K562 (cell line): ENCODE measurements around the gene RNF103. TPM values are rescaled to one million over a fixed set of nuclear protein-coding genes. Genes with fewer than 3 reads are reported as not detected.

Experiments used
- ATAC-seq: fragments of 200-7000 bp; cut with Tn5 transposase; 3 replicates; pipeline ENCODE4 v1.9.1; 2020; ENCODE audit warnings: moderate library complexity
- BruUV-seq: library from RNA; stranded (reverse); fragments of 400-500 nt; replicated peaks from 2 replicates; lab custom pipeline; 2021; lab: Mats Ljungman, UMichigan
- CTCF ChIA-PET: fragments of 300-600 bp; formaldehyde crosslinking; extraction: SDS; loops from one replicate; lab custom pipeline; 2021; ENCODE audit warnings: low intra/inter-chr PET ratio; lab: Yijun Ruan, JAX
- POLR2A ChIA-PET: fragments of 300-600, 350-650 bp; sonication (Branson Sonifier 250); formaldehyde crosslinking; extraction: SDS; loops from one replicate; lab custom pipeline; 2021; ENCODE audit warnings: antibody characterized with exemption, inconsistent platforms; lab: Yijun Ruan, JAX
- DNase-seq, 4 experiments: peaks; one replicate each; pipeline versions ENCODE4 v3.0.0 to v3.0.0-alpha.2; 2011 to 2018; ENCODE audit warnings: low spot score in 3 of 4, mixed read lengths in 3 of 4; ENCODE audit errors: extremely low read depth in 1 of 4
- FAIRE-seq: peaks from 2 replicates; lab custom pipeline; 2011; peaks lifted over from hg19 to GRCh38; lab: Jason Lieb, UNC
- H2AFZ ChIP-seq: 2 replicates; pipeline ENCODE4 v1.6.0; 2011; ENCODE audit warnings: low read depth, low read length, control low read depth, inconsistent platforms
- H3K27ac ChIP-seq: fragments of 200-600 bp; 3 replicates; pipeline ENCODE4 v1.8.0; 2011; ENCODE audit warnings: low read depth, mild to moderate bottlenecking, control low read depth, inconsistent platforms, low read length, moderate library complexity, mixed read lengths; ENCODE audit errors: extremely low read depth
- H3K27me3 ChIP-seq, 2 experiments: fragments of 300-600 bp in 1 of 2; 2 replicates in 1 of 2; 3 replicates in 1 of 2; pipeline versions ENCODE4 v1.6.0 to v1.8.0; 2011; ENCODE audit warnings: inconsistent platforms in 2 of 2, low read length in 2 of 2, mild to moderate bottlenecking in 1 of 2, mixed read lengths in 1 of 2, moderate library complexity in 1 of 2; ENCODE audit not compliant: control insufficient read depth in 2 of 2, insufficient read depth in 2 of 2
- H3K36me3 ChIP-seq: fragments of 300-600 bp; 3 replicates; pipeline ENCODE4 v1.8.0; 2011; ENCODE audit warnings: mild to moderate bottlenecking, low read length, inconsistent platforms; ENCODE audit not compliant: control insufficient read depth, insufficient read depth
- H3K4me1 ChIP-seq, 2 experiments: fragments of 200-600 bp in 1 of 2; replicated peaks in 1 of 2; 2 replicates in 1 of 2; 3 replicates in 1 of 2; pipeline versions ENCODE4 v1.5.1 to v1.8.0; 2011; ENCODE audit warnings: inconsistent platforms in 2 of 2, low read length in 2 of 2, mild to moderate bottlenecking in 1 of 2, mixed read lengths in 1 of 2, moderate library complexity in 1 of 2; ENCODE audit not compliant: control insufficient read depth in 2 of 2, insufficient read depth in 2 of 2
- H3K4me2 ChIP-seq: 2 replicates; pipeline ENCODE4 v1.6.1; 2011; ENCODE audit warnings: low read length, control low read depth, inconsistent platforms, mixed read lengths; ENCODE audit not compliant: insufficient read depth
- H3K4me3 ChIP-seq: fragments of 200-600 bp; sonication (generic), shearing (Covaris generic); 2 replicates; pipeline ENCODE4 v1.5.1; 2016; ENCODE audit warnings: control low read depth, inconsistent platforms
- H3K79me2 ChIP-seq: fragments of 200-600 bp; 3 replicates; pipeline ENCODE4 v1.8.0; 2011; ENCODE audit warnings: low read length, inconsistent platforms; ENCODE audit not compliant: control insufficient read depth, insufficient read depth
- H3K9ac ChIP-seq, 2 experiments: 2 replicates each; pipeline versions ENCODE4 v1.6.0 to v1.6.1; 2011; ENCODE audit warnings: low read depth in 2 of 2, low read length in 2 of 2, control low read depth in 1 of 2, inconsistent platforms in 1 of 2, mild to moderate bottlenecking in 1 of 2, mixed read lengths in 1 of 2; ENCODE audit not compliant: insufficient read depth in 1 of 2
- H3K9me1 ChIP-seq: one replicate; pipeline ENCODE4 v1.6.0; 2011; ENCODE audit warnings: inconsistent platforms, mild to moderate bottlenecking, low read length, moderate library complexity; ENCODE audit not compliant: control insufficient read depth, insufficient read depth
- H3K9me3 ChIP-seq: replicated peaks from 2 replicates; pipeline ENCODE4 v1.5.1; 2011; ENCODE audit warnings: low read depth, low read length, inconsistent platforms; ENCODE audit not compliant: control insufficient read depth, insufficient read depth
- H4K20me1 ChIP-seq: replicated peaks from 2 replicates; pipeline ENCODE4 v1.6.1; 2011; ENCODE audit warnings: low read length, inconsistent platforms, mixed read lengths; ENCODE audit not compliant: control insufficient read depth, insufficient read depth
- ARHGAP35 ChIP-seq: fragments of 450-650 bp; IDR thresholded peaks from 2 replicates; pipeline ENCODE4 v1.6.1; 2018; ENCODE audit not compliant: partially characterized antibody
- BDP1 ChIP-seq: IDR thresholded peaks from 3 replicates; pipeline ENCODE4 v1.6.1; 2011; ENCODE audit not compliant: insufficient read length, insufficient read depth
- BHLHE40 ChIP-seq: IDR thresholded peaks from 2 replicates; pipeline ENCODE4 v1.6.1; 2011; ENCODE audit warnings: low read length, improper control_type of control experiment
- ESRRA ChIP-seq: fragments of 450-650 bp; IDR thresholded peaks from 2 replicates; pipeline ENCODE4 v1.6.1; 2014; ENCODE audit warnings: low read depth, mild to moderate bottlenecking, moderate library complexity, borderline replicate concordance
- FOS ChIP-seq: IDR thresholded peaks from 3 replicates; pipeline ENCODE4 v1.6.1; 2011; ENCODE audit not compliant: insufficient read length; ENCODE audit errors: extremely low read depth
- GTF3C2 ChIP-seq: IDR thresholded peaks from 3 replicates; pipeline ENCODE4 v1.6.1; 2011; ENCODE audit warnings: borderline replicate concordance, mild to moderate bottlenecking, moderate library complexity; ENCODE audit not compliant: insufficient read length; ENCODE audit errors: extremely low read depth
- ILK ChIP-seq: fragments of 450-650 bp; IDR thresholded peaks from 2 replicates; pipeline ENCODE4 v1.6.1; 2016; ENCODE audit warnings: missing genetic modification characterization, low read depth, mild to moderate bottlenecking, missing compliant biosample characterization, moderate library complexity, borderline replicate concordance
- KLF1 ChIP-seq: fragments of 450-650 bp; IDR thresholded peaks from 2 replicates; pipeline ENCODE4 v1.6.1; 2016; ENCODE audit warnings: missing genetic modification characterization, missing compliant biosample characterization
- NELFE ChIP-seq: IDR thresholded peaks from 2 replicates; pipeline ENCODE4 v1.6.1; 2011; ENCODE audit warnings: mild to moderate bottlenecking; ENCODE audit not compliant: insufficient read depth, insufficient read length
- NONO ChIP-seq, 2 experiments: fragments of 200-400 bp in 1 of 2; fragments of 450-650 bp in 1 of 2; formaldehyde crosslinking in 1 of 2; IDR thresholded peaks; 2 replicates each; pipeline ENCODE4 v1.6.1; 2017; ENCODE audit warnings: low read depth in 2 of 2, mild to moderate bottlenecking in 2 of 2, moderate library complexity in 2 of 2, low read length in 1 of 2
- PCBP2 ChIP-seq: fragments of 200-400 bp; formaldehyde crosslinking; IDR thresholded peaks from 2 replicates; pipeline ENCODE4 v1.6.1; 2018; ENCODE audit warnings: low read length, low read depth, mild to moderate bottlenecking, moderate library complexity; ENCODE audit not compliant: poor library complexity, severe bottlenecking
- POU5F1 ChIP-seq: fragments of 150-350 bp; IDR thresholded peaks from 2 replicates; pipeline ENCODE4 v1.6.1; 2014; ENCODE audit warnings: borderline replicate concordance, low read length, low read depth, mild to moderate bottlenecking; ENCODE audit not compliant: partially characterized antibody
- SMARCE1 ChIP-seq: fragments of 450-650 bp; IDR thresholded peaks from 2 replicates; pipeline ENCODE4 v1.7.1; 2016; ENCODE audit warnings: mild to moderate bottlenecking
- ZNF280A ChIP-seq: fragments of 450-650 bp; IDR thresholded peaks from 2 replicates; pipeline ENCODE4 v1.6.1; 2018; ENCODE audit warnings: mild to moderate bottlenecking, low read depth; ENCODE audit not compliant: partially characterized antibody
- WGBS: fragments of 100-300 bp; shearing (Covaris generic); methylation state at CpG from one replicate; pipeline ENCODE4 v1.1.6; 2016; ENCODE audit warnings: low coverage, mixed read lengths; ENCODE audit not compliant: insufficient coverage; ENCODE audit errors: missing lambda C conversion rate; 5-methylcytosine and 5-hydroxymethylcytosine counted together
- in situ Hi-C: fragments of 300-500 bp; cut with MboI; formaldehyde crosslinking; loops from 4 replicates; pipeline ENCODE4 v1.15.0; 2018; ENCODE audit warnings: inconsistent platforms, mixed read lengths
- intact Hi-C: fragments of 100-400 bp; cut with micrococcal nuclease; formaldehyde crosslinking; loops from 2 replicates; pipeline ENCODE4 v1.14.2; 2022
- polyA plus RNA-seq, 8 experiments: library from polyadenylated mRNA; depleted of rRNA in 4 of 8; stranded (reverse) in 5 of 8; unstranded in 3 of 8; fragments of >200 nt; fragmentation: Nextera tagmentation in 2 of 8; fragmentation: Illumina TruSeq in 1 of 8; extraction: Ambion mirVana in 2 of 8; extraction: Trizol in 1 of 8; gene quantifications; 2 replicates each; pipeline versions ENCODE4 v1.2.1 to v1.2.3, GENCODE V29; 2011 to 2014; ENCODE audit warnings: inconsistent platforms in 1 of 8, missing spikeins in 1 of 8
- total RNA-seq, 7 experiments: library from RNA; depleted of rRNA in 6 of 7; stranded (reverse); fragments of >200 nt in 6 of 7; fragmentation: Illumina TruSeq in 2 of 7; extraction: Trizol in 2 of 7; gene quantifications; 2 replicates each; pipeline versions ENCODE4 v1.2.1 to v1.2.3, GENCODE V29; 2011 to 2021; ENCODE audit warnings: low replicate concordance in 1 of 7
- TF ChIP-seq, protein P1 (sequence below), 2 experiments: fragments of 450-650 bp; conservative IDR thresholded peaks; 2 replicates each; pipeline ENCODE4 v1.6.1; 2017; ENCODE audit warnings: mild to moderate bottlenecking in 2 of 2, moderate library complexity in 2 of 2
- TF ChIP-seq, protein P2 (sequence below): fragments of 250-450 bp; sonication (Bioruptor Pico); IDR thresholded peaks from 2 replicates; pipeline ENCODE4 v1.6.1; 2021; ENCODE audit warnings: mild to moderate bottlenecking

Gene RNF103
- total and polyA plus RNA-seq, 9 of the 15 experiments (the other 6 are each of a cell fraction or from before 2014, with no cell fraction given), result 1.2 to 6.8 (median 4.6) TPM

DNA sequence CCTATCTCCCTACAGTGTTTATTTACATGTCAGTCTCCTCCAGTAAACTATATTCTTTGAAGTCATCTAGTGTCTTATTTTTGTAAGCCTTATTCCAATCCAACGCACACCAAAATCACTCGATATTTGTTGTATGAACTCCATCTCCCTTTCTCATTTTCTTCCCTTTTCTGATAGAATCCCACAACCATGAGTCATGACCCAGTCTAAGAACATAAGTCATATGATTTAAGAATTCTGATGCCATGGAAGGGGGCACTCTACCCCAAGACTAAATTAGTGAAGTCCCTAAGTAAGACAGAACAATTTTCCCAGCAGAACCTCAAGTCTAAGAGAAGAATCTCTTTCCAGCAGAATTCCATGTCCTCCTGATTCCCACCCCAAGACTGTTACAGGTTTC lies 65.8 kb downstream of the RNF103 start:
- H3K4me3 ChIP-seq, result no peak overlapping the region
- H4K20me1 ChIP-seq, result no peaks in the 10 kb centered on the region
- DNase-seq (no peak), FAIRE-seq (no peak), ATAC-seq (no peak)
- WGBS, result 95% methylated on average over 2 of the region's 2 CpGs
- no peak overlapping the region for H3K27ac ChIP-seq
- intact Hi-C loops (no loop called here), in situ Hi-C loops (no loop called here)
- H3K9me1 ChIP-seq, result no peaks in the 10 kb centered on the region
- no peaks in the 10 kb centered on the region; the same call in 1 of the 2 replicates for H3K9me3 ChIP-seq
- H3K4me2 ChIP-seq, result no peak overlapping the region
- CTCF ChIA-PET, result interaction anchor here (0.7 kb wide), 1 partner anchor 1629 kb away, joined by 3 read pairs; no protein-coding TSS in a partner anchor
- no peaks in the 10 kb centered on the region for H3K27me3 ChIP-seq
- no peak overlapping the region for H3K9ac ChIP-seq
- no peak overlapping the region for H2AFZ ChIP-seq
- H3K79me2 ChIP-seq, result peaks cover 74% of the 10 kb centered on the region
- H3K4me1 ChIP-seq, result no peaks in the 10 kb centered on the region; a peak in 3 of 5 replicates
- BruUV-seq, result no TSS peak
- POLR2A ChIA-PET, result no interaction called here
- H3K36me3 ChIP-seq, result peaks cover 5% of the 10 kb centered on the region; the same call in 2 of the 3 replicates
- no peak for TF ChIP-seq FOS
- TF ChIP-seq NELFE, result no peak
- no peak for TF ChIP-seq SMARCE1
- TF ChIP-seq, protein P1, sequence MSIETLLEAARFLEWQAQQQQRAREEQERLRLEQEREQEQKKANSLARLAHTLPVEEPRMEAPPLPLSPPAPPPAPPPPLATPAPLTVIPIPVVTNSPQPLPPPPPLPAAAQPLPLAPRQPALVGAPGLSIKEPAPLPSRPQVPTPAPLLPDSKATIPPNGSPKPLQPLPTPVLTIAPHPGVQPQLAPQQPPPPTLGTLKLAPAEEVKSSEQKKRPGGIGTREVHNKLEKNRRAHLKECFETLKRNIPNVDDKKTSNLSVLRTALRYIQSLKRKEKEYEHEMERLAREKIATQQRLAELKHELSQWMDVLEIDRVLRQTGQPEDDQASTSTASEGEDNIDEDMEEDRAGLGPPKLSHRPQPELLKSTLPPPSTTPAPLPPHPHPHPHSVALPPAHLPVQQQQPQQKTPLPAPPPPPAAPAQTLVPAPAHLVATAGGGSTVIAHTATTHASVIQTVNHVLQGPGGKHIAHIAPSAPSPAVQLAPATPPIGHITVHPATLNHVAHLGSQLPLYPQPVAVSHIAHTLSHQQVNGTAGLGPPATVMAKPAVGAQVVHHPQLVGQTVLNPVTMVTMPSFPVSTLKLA (conservative IDR thresholded peaks at IDR 0.05), result no peak
- no peak for TF ChIP-seq PCBP2
- TF ChIP-seq KLF1 (tag), result no peak
- no peak for TF ChIP-seq ESRRA
- TF ChIP-seq BHLHE40, result no peak
- no peak for TF ChIP-seq ARHGAP35
- no peak for TF ChIP-seq ZNF280A
- no peak for TF ChIP-seq BDP1
- TF ChIP-seq NONO (IDR thresholded peaks at IDR 0.05; ENCODE audit: low read depth in 2 of 2, low read length in 1 of 2), result no peak
- no peak for TF ChIP-seq GTF3C2
- TF ChIP-seq ILK, result no peak
- TF ChIP-seq, protein P2, sequence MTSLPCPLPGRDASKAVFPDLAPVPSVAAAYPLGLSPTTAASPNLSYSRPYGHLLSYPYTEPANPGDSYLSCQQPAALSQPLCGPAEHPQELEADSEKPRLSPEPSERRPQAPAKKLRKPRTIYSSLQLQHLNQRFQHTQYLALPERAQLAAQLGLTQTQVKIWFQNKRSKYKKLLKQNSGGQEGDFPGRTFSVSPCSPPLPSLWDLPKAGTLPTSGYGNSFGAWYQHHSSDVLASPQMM (CRISPR knock-in tag), result no peak
- no peak for TF ChIP-seq POU5F1
